Measurements from ENCODE around the gene EHD3. TPM values are rescaled to one million over a fixed set of nuclear protein-coding genes. Genes with fewer than 3 reads are reported as not detected.

Gene EHD3
- 3.9 and 10.7 TPM in 2 replicates for total RNA-seq (ENCODE audit: low replicate concordance)

GRCh38 chr2:31233741-31234682 lies at the start of gene EHD3:
Gene EHD3 (plus strand): TSS chr2:31234152. CDS start chr2:31234622, 470 bp downstream.
- no peaks in the 10 kb centered on the region for H3K36me3 ChIP-seq
- Mint-ChIP-seq H3K36me3 (no peaks in the 10 kb centered on the region), H3K4me3 (peak within 1 kb of the TSS; percentile 85), H3K9me3 (no peaks in the 10 kb centered on the region), H3K4me1 (peaks cover 33% of the 10 kb centered on the region), H3K27me3 (ENCODE audit: insufficient read depth, low read depth) (peaks cover 6% of the 10 kb centered on the region), H3K27ac (no peak within 1 kb of the TSS)
- TF ChIP-seq EZH2 (IDR thresholded peaks at IDR 0.05) (peak; percentile 42), EZH2phosphoT487 (IDR thresholded peaks at IDR 0.05) (peak; percentile 45), CTCF (IDR thresholded peaks at IDR 0.05) (peak; percentile 80)
- H3K9me3 ChIP-seq (ENCODE audit: low read depth) = no peaks in the 10 kb centered on the region
- H3K9ac ChIP-seq = peak within 1 kb of the TSS; percentile 37
- DNase-seq (ENCODE audit: low spot score) = peak; percentile 98
- H3K27ac ChIP-seq = no peak within 1 kb of the TSS
- H2AFZ ChIP-seq (replicated peaks) = peak within 1 kb of the TSS; percentile 53
- peaks cover 9% of the 10 kb centered on the region for H3K27me3 ChIP-seq
- H3K4me2 ChIP-seq = peak within 1 kb of the TSS; percentile 93
- peaks cover 10% of the 10 kb centered on the region for H3K4me1 ChIP-seq
- H3K79me2 ChIP-seq (ENCODE audit: low read depth) = peaks cover 5% of the 10 kb centered on the region
- H4K20me1 ChIP-seq (ENCODE audit: low read depth) = peaks cover 6% of the 10 kb centered on the region
- no peaks in the 10 kb centered on the region for H3F3A ChIP-seq (ENCODE audit: low read depth)
- H3K4me3 ChIP-seq = peak within 1 kb of the TSS; percentile 69

GRCh38 chr2:31187166-31187565 lies 46.8 kb upstream of the EHD3 start:
- Mint-ChIP-seq H3K27ac (no peak overlapping the region), H3K4me1 (no peaks in the 10 kb centered on the region), H3K4me3 (no peak overlapping the region), H3K9me3 (peaks cover 2% of the 10 kb centered on the region), H3K36me3 (no peaks in the 10 kb centered on the region), H3K27me3 (ENCODE audit: insufficient read depth, low read depth) (no peaks in the 10 kb centered on the region)
- H3K79me2 ChIP-seq (ENCODE audit: low read depth) = no peaks in the 10 kb centered on the region
- no peaks in the 10 kb centered on the region for H3F3A ChIP-seq (ENCODE audit: low read depth)
- peaks cover 13% of the 10 kb centered on the region for H3K27me3 ChIP-seq
- TF ChIP-seq EZH2 (IDR thresholded peaks at IDR 0.05) = no peak
- no peak overlapping the region for H3K9ac ChIP-seq
- no peak overlapping the region for H2AFZ ChIP-seq (replicated peaks)
- no peaks in the 10 kb centered on the region for H3K36me3 ChIP-seq
- no peak overlapping the region for H3K4me2 ChIP-seq
- DNase-seq (ENCODE audit: low spot score) = no peak
- no peaks in the 10 kb centered on the region for H4K20me1 ChIP-seq (ENCODE audit: low read depth)
- H3K4me1 ChIP-seq = no peaks in the 10 kb centered on the region
- H3K4me3 ChIP-seq = no peak overlapping the region
- no peak overlapping the region for H3K27ac ChIP-seq
- H3K9me3 ChIP-seq (ENCODE audit: low read depth) = no peaks in the 10 kb centered on the region

- Mint-ChIP-seq H3K36me3 (no peaks in the 10 kb centered on the region), H3K9me3 (peaks cover 2% of the 10 kb centered on the region), H3K27ac (no peak overlapping the region), H3K27me3 (ENCODE audit: insufficient read depth, low read depth) (peaks cover 3% of the 10 kb centered on the region), H3K4me3 (no peak overlapping the region), H3K4me1 (no peaks in the 10 kb centered on the region)
- Histone ChIP-seq H3K27me3 (peaks cover 13% of the 10 kb centered on the region), H3K36me3 (no peaks in the 10 kb centered on the region), H3F3A (ENCODE audit: low read depth) (no peaks in the 10 kb centered on the region), H3K9me3 (ENCODE audit: low read depth) (no peaks in the 10 kb centered on the region), H3K27ac (no peak overlapping the region), H3K4me3 (no peak overlapping the region), H3K79me2 (ENCODE audit: low read depth) (no peaks in the 10 kb centered on the region), H4K20me1 (ENCODE audit: low read depth) (no peaks in the 10 kb centered on the region), H2AFZ (replicated peaks) (no peak overlapping the region), H3K9ac (no peak overlapping the region), H3K4me1 (no peaks in the 10 kb centered on the region), H3K4me2 (no peak overlapping the region)
- TF ChIP-seq CTCF (IDR thresholded peaks at IDR 0.05) (no peak), EZH2 (IDR thresholded peaks at IDR 0.05) (no peak), EZH2phosphoT487 (IDR thresholded peaks at IDR 0.05) (no peak)
- no peak for DNase-seq (ENCODE audit: low spot score)
These were observed 45.8 kb upstream of the EHD3 start for GRCh38 chr2:31188131-31188530.

GRCh38 chr2:31189141-31189540 lies 44.8 kb upstream of the EHD3 start:
- Histone ChIP-seq H3K4me1 (no peaks in the 10 kb centered on the region), H3K9me3 (ENCODE audit: low read depth) (no peaks in the 10 kb centered on the region), H3K4me3 (no peak overlapping the region), H3K79me2 (ENCODE audit: low read depth) (no peaks in the 10 kb centered on the region), H2AFZ (replicated peaks) (no peak overlapping the region), H3K9ac (no peak overlapping the region), H4K20me1 (ENCODE audit: low read depth) (no peaks in the 10 kb centered on the region), H3K4me2 (no peak overlapping the region), H3F3A (ENCODE audit: low read depth) (no peaks in the 10 kb centered on the region), H3K27ac (no peak overlapping the region), H3K36me3 (no peaks in the 10 kb centered on the region), H3K27me3 (peaks cover 13% of the 10 kb centered on the region)
- Mint-ChIP-seq H3K4me1 (no peaks in the 10 kb centered on the region), H3K27ac (no peak overlapping the region), H3K27me3 (ENCODE audit: insufficient read depth, low read depth) (peaks cover 5% of the 10 kb centered on the region), H3K36me3 (no peaks in the 10 kb centered on the region), H3K9me3 (peaks cover 2% of the 10 kb centered on the region), H3K4me3 (no peak overlapping the region)
- no peak for DNase-seq (ENCODE audit: low spot score)
- no peak for TF ChIP-seq EZH2phosphoT487 (IDR thresholded peaks at IDR 0.05)
- no peak for TF ChIP-seq EZH2 (IDR thresholded peaks at IDR 0.05)
- no peak for TF ChIP-seq CTCF (IDR thresholded peaks at IDR 0.05)
